IMR-90 (cell line): ENCODE results near the gene DGKH. TPM values are rescaled to one million over a fixed set of nuclear protein-coding genes. Genes with fewer than 3 reads are reported as not detected.

Experiments
- ATAC-seq: fragments of 200-7000 bp; cut with Tn5 transposase; 2 replicates; pipeline ENCODE4 v1.9.1; 2020; ENCODE audit warnings: low read depth, mild to moderate bottlenecking, moderate library complexity
- BruUV-seq: library from RNA; stranded (reverse); fragments of 400-500 nt; replicated peaks from 2 replicates; lab custom pipeline; 2021; lab: Mats Ljungman, UMichigan
- CTCF ChIA-PET: fragments of 300-600 bp; formaldehyde crosslinking; extraction: SDS; loops from one replicate; lab custom pipeline; 2021; ENCODE audit warnings: antibody characterized with exemption; lab: Yijun Ruan, JAX
- POLR2A ChIA-PET: fragments of 300-600 bp; sonication (Branson Sonifier 250); formaldehyde crosslinking; loops from one replicate; lab custom pipeline; 2022; ENCODE audit warnings: antibody characterized with exemption; ENCODE audit not compliant: unreplicated experiment; lab: Charles Lee
- DNase-seq: peaks from one replicate; pipeline ENCODE4 v3.0.0; 2013
- H2AFZ ChIP-seq: replicated peaks from 2 replicates; pipeline ENCODE3; 2013; ENCODE audit warnings: low read length, mild to moderate bottlenecking; ENCODE audit not compliant: poor library complexity
- H2AK5ac ChIP-seq: 2 replicates; pipeline ENCODE4 v1.6.1; 2013; ENCODE audit warnings: low read depth, low read length, inconsistent platforms
- H2AK9ac ChIP-seq: replicated peaks from 2 replicates; pipeline ENCODE3; 2013; ENCODE audit warnings: mild to moderate bottlenecking, low read depth, low read length, moderate library complexity; ENCODE audit not compliant: poor library complexity
- H2BK120ac ChIP-seq: 2 replicates; pipeline ENCODE4 v1.6.1; 2013; ENCODE audit warnings: low read depth, low read length, inconsistent platforms
- H2BK15ac ChIP-seq: 3 replicates; pipeline ENCODE4 v1.6.1; 2013; ENCODE audit warnings: low read depth, low read length, inconsistent platforms
- H2BK20ac ChIP-seq: 2 replicates; pipeline ENCODE4 v1.6.1; 2013; ENCODE audit warnings: low read depth, mild to moderate bottlenecking, inconsistent platforms, low read length, moderate library complexity
- H2BK5ac ChIP-seq: 2 replicates; pipeline ENCODE4 v1.6.1; 2013; ENCODE audit warnings: mild to moderate bottlenecking, low read depth, low read length, inconsistent platforms; ENCODE audit not compliant: poor library complexity, severe bottlenecking
- H3K14ac ChIP-seq: replicated peaks from 2 replicates; pipeline ENCODE4 v1.6.1; 2013; ENCODE audit warnings: low read depth, low read length, inconsistent platforms
- H3K18ac ChIP-seq: 2 replicates; pipeline ENCODE4 v1.6.1; 2013; ENCODE audit warnings: low read depth, low read length, control low read depth
- H3K23ac ChIP-seq: 2 replicates; pipeline ENCODE4 v1.6.1; 2013; ENCODE audit warnings: low read depth, low read length, inconsistent platforms
- H3K27ac ChIP-seq: 2 replicates; pipeline ENCODE4 v1.5.1; 2013; ENCODE audit warnings: mild to moderate bottlenecking, control low read depth, low read length; ENCODE audit not compliant: insufficient read depth
- H3K27me3 ChIP-seq: 2 replicates; pipeline ENCODE4 v1.6.1; 2013; ENCODE audit warnings: low read length; ENCODE audit not compliant: control insufficient read depth, insufficient read depth
- H3K36me3 ChIP-seq: 2 replicates; pipeline ENCODE4 v1.6.1; 2013; ENCODE audit warnings: low read length, mixed read lengths; ENCODE audit not compliant: control insufficient read depth, insufficient read depth
- H3K4ac ChIP-seq: 2 replicates; pipeline ENCODE4 v1.6.1; 2013; ENCODE audit warnings: low read depth, low read length, inconsistent platforms
- H3K4me1 ChIP-seq: 2 replicates; pipeline ENCODE4 v1.6.1; 2013; ENCODE audit warnings: low read length, mixed read lengths; ENCODE audit not compliant: control insufficient read depth, insufficient read depth
- H3K4me2 ChIP-seq: 2 replicates; pipeline ENCODE4 v1.6.1; 2013; ENCODE audit warnings: low read depth, mild to moderate bottlenecking, control low read depth, low read length, moderate library complexity
- H3K4me3 ChIP-seq: 2 replicates; pipeline ENCODE4 v1.5.1; 2013; ENCODE audit warnings: low read depth, mild to moderate bottlenecking, control low read depth, low read length, moderate library complexity; ENCODE audit not compliant: insufficient read depth
- H3K56ac ChIP-seq: 2 replicates; pipeline ENCODE4 v1.6.1; 2013; ENCODE audit warnings: low read length, inconsistent platforms; ENCODE audit not compliant: insufficient read depth; ENCODE audit errors: extremely low read depth
- H3K79me1 ChIP-seq, 2 experiments: 2 replicates each; pipeline ENCODE4 v1.6.1; 2013; ENCODE audit warnings: low read length in 2 of 2, inconsistent platforms in 1 of 2, low read depth in 1 of 2
- H3K9ac ChIP-seq: 2 replicates; pipeline ENCODE4 v1.6.1; 2013; ENCODE audit warnings: low read depth, low read length, control low read depth
- H3K9me1 ChIP-seq: 2 replicates; pipeline ENCODE4 v1.6.1; 2013; ENCODE audit warnings: low read length, inconsistent platforms; ENCODE audit not compliant: insufficient read depth
- H3K9me3 ChIP-seq: 2 replicates; pipeline ENCODE4 v1.6.1; 2013; ENCODE audit warnings: low read length; ENCODE audit not compliant: control insufficient read depth, insufficient read depth
- H4K20me1 ChIP-seq: 2 replicates; pipeline ENCODE4 v1.6.1; 2013; ENCODE audit warnings: low read length, inconsistent platforms; ENCODE audit not compliant: insufficient read depth
- H4K5ac ChIP-seq: 2 replicates; pipeline ENCODE4 v1.6.1; 2013; ENCODE audit warnings: mild to moderate bottlenecking, low read depth, low read length, control low read depth
- H4K8ac ChIP-seq, 2 experiments: 2 replicates each; pipeline ENCODE4 v1.6.1; 2013; ENCODE audit warnings: low read depth in 2 of 2, low read length in 2 of 2, control low read depth in 1 of 2, inconsistent platforms in 1 of 2
- H4K91ac ChIP-seq: 2 replicates; pipeline ENCODE4 v1.6.1; 2013; ENCODE audit warnings: low read depth, low read length, inconsistent platforms; ENCODE audit not compliant: insufficient read depth
- BHLHE40 ChIP-seq: fragments of 150-350 bp; IDR thresholded peaks from 2 replicates; pipeline ENCODE4 v1.6.1; 2016; ENCODE audit warnings: mild to moderate bottlenecking, low read depth, low read length
- CEBPB ChIP-seq: IDR thresholded peaks from 2 replicates; pipeline ENCODE4 v1.6.1; 2012; ENCODE audit warnings: low read depth, low read length, improper control_type of control experiment
- CHD1 ChIP-seq: IDR thresholded peaks from 2 replicates; pipeline ENCODE4 v1.6.1; 2012; ENCODE audit warnings: low read depth, low read length, improper control_type of control experiment
- ELK1 ChIP-seq: fragments of 150-350 bp; IDR thresholded peaks from 2 replicates; pipeline ENCODE4 v1.6.1; 2016; ENCODE audit warnings: low read depth, mild to moderate bottlenecking, low read length, moderate library complexity, borderline replicate concordance
- FOS ChIP-seq: fragments of 150-350 bp; IDR thresholded peaks from 2 replicates; pipeline ENCODE4 v1.6.1; 2016; ENCODE audit warnings: low read depth, low read length
- MAFK ChIP-seq: IDR thresholded peaks from 2 replicates; pipeline ENCODE4 v1.6.1; 2012; ENCODE audit warnings: low read depth, low read length, improper control_type of control experiment
- MAZ ChIP-seq: IDR thresholded peaks from 2 replicates; pipeline ENCODE4 v1.6.1; 2012; ENCODE audit warnings: low read depth, mild to moderate bottlenecking, low read length, improper control_type of control experiment, moderate library complexity, borderline replicate concordance
- MXI1 ChIP-seq: IDR thresholded peaks from 2 replicates; pipeline ENCODE4 v1.6.1; 2012; ENCODE audit warnings: low read depth, mild to moderate bottlenecking, low read length, moderate library complexity, borderline replicate concordance
- SMC3 ChIP-seq: fragments of 150-350 bp; IDR thresholded peaks from 2 replicates; pipeline ENCODE4 v1.6.1; 2016; ENCODE audit warnings: low read depth, mild to moderate bottlenecking, antibody characterized with exemption, low read length, moderate library complexity
- USF2 ChIP-seq: fragments of 150-350 bp; IDR thresholded peaks from 2 replicates; pipeline ENCODE4 v1.6.1; 2017; ENCODE audit warnings: mild to moderate bottlenecking, antibody characterized with exemption, low read length, low read depth
- dilution Hi-C: fragments of 300-500 bp; cut with HindIII; formaldehyde crosslinking; loops from one replicate; pipeline ENCODE4 v1.14.3; 2018; ENCODE audit warnings: low sequenced_read_pairs; ENCODE audit not compliant: unreplicated experiment
- in situ Hi-C: fragments of 300-500 bp; cut with MboI; formaldehyde crosslinking; loops from 3 replicates; pipeline ENCODE4 v1.14.3; 2019; ENCODE audit warnings: low sequenced_read_pairs, inconsistent platforms, mixed read lengths
- intact Hi-C: fragments of 100-400 bp; cut with micrococcal nuclease; formaldehyde crosslinking; loops from 2 replicates; pipeline ENCODE4 v1.10.0; 2022
- polyA plus RNA-seq, 3 experiments: library from polyadenylated mRNA; depleted of rRNA; stranded (reverse); fragments of >200 nt; gene quantifications; 2 replicates each; pipeline ENCODE4 v1.2.3, GENCODE V29; 2012; ENCODE audit warnings: low replicate concordance in 1 of 3
- total RNA-seq: library from RNA; depleted of rRNA; stranded (reverse); fragments of >200 nt; gene quantifications from 2 replicates; pipeline ENCODE4 v1.2.3, GENCODE V29; 2012

DGKH gene
- total and polyA plus RNA-seq, 2 of the 4 experiments (the other 2 are of a cell fraction), result 2.0 to 13.4 TPM

GRCh38 chr13:42061943-42062342 is 13.5 kb downstream of the DGKH start:
- no peak overlapping the region for H2BK15ac ChIP-seq
- in situ Hi-C loops, result no loop called here
- CTCF ChIA-PET, result interaction anchor here (0.6 to 1.0 kb wide), 2 partner anchors 14 to 1302 kb away, joined by 3 read pairs; no protein-coding TSS in a partner anchor

More at GRCh38 chr13:42061943-42062342, 13.5 kb downstream of the DGKH start:
- H3K9ac ChIP-seq, result no peak overlapping the region
- H2AFZ ChIP-seq, result no peak overlapping the region
- H2AK9ac ChIP-seq, result no peak overlapping the region
- H2BK20ac ChIP-seq, result no peak overlapping the region
- no peak overlapping the region for H2BK5ac ChIP-seq
- ATAC-seq (no peak), DNase-seq (no peak)
- H4K20me1 ChIP-seq, result no peaks in the 10 kb centered on the region; the same call in 1 of the 2 replicates
- H3K36me3 ChIP-seq, result peaks cover 3% of the 10 kb centered on the region
- H3K56ac ChIP-seq, result no peak overlapping the region
- no peak overlapping the region for H2AK5ac ChIP-seq
- no peak overlapping the region for H4K8ac ChIP-seq
- no peak overlapping the region for H4K91ac ChIP-seq
- H3K9me3 ChIP-seq, result no peaks in the 10 kb centered on the region; the same call in 1 of the 2 replicates
- H3K79me1 ChIP-seq, result peaks cover 25 to 47% of the 10 kb centered on the region in 2 experiments; a peak in 3 of 4 replicates
- no peak overlapping the region for H3K4ac ChIP-seq
- no peak for TF ChIP-seq CEBPB
- no peak for TF ChIP-seq FOS
- no peak for TF ChIP-seq ELK1
- TF ChIP-seq SMC3, result no peak
- no peak for TF ChIP-seq MAFK
- TF ChIP-seq USF2, result no peak
- TF ChIP-seq MAZ, result no peak
- no peak for TF ChIP-seq CHD1
- TF ChIP-seq MXI1, result no peak
- no peak for TF ChIP-seq BHLHE40
- H3K4me1 ChIP-seq, result peaks cover 13% of the 10 kb centered on the region
- intact Hi-C loops, result no loop called here
- H3K27ac ChIP-seq, result no peak overlapping the region
- H3K14ac ChIP-seq, result no peak overlapping the region
- H3K27me3 ChIP-seq, result no peaks in the 10 kb centered on the region
- dilution Hi-C loops, result no loop called here
- no peak overlapping the region for H3K4me3 ChIP-seq
- H4K5ac ChIP-seq, result no peak overlapping the region
- H3K9me1 ChIP-seq, result peaks cover 16% of the 10 kb centered on the region
- no peak overlapping the region for H3K23ac ChIP-seq
- POLR2A ChIA-PET, result no interaction called here
- no peak overlapping the region for H2BK120ac ChIP-seq
- no peak overlapping the region for H3K18ac ChIP-seq
- H3K4me2 ChIP-seq, result no peak overlapping the region
- BruUV-seq, result no TSS peak
